Bone marrow (tissue), 2 donors: ENCODE data around the gene SRSF4.
A peak's percentile ranks its signal among the peaks of the same experiment; 100 is the strongest.
"Not testable (repeated sequence)": the region's sequence is repeated elsewhere in the genome, so short reads cannot be mapped to it uniquely, and the experiment has no call there.

Experiments used
- DNase-seq, 2 donors: peaks; one replicate each; lab custom pipeline; 2025; lab: John Stamatoyannopoulos, UW

Gene SRSF4

GRCh38 chr1:29181413-29182225 lies at the start of gene SRSF4:
TSS of gene SRSF4 (minus strand) at chr1:29181900. CDS start at chr1:29181752, 148 bp downstream.
- DNase-seq: peak; percentile 91

GRCh38 chr1:29230553-29231378 lies 49.1 kb upstream of the SRSF4 start, which contains the start of gene MECR:
TSS of gene MECR (minus strand) at chr1:29230934. CDS start at chr1:29230906, 28 bp downstream.
- peak; percentile 81 to 93 for DNase-seq

DNA sequence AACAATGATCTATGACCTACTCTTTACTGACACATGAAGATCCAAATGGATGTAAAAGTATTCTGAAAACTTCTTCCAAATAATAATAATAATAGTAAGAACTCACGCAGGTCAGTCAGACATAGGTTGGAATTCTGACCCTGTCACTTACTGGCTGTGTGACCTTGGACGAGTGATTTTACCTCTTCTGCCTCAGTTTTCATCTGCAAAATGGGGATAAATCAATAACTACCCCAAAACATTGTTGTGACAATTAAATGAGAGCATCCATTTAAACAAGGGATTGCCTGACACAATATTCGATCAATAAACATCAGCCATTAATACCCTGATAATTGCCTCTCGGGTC lies 48.5 kb upstream of the SRSF4 start:
- DNase-seq: no peak

GRCh38 chr1:29227511-29227910 lies 45.8 kb upstream of the SRSF4 start:
- no peak for DNase-seq

- DNase-seq: no peak
Observed at GRCh38 chr1:29225361-29225760, 43.7 kb upstream of the SRSF4 start.

- no peak for DNase-seq
Observed at GRCh38 chr1:29224356-29224837, 42.7 kb upstream of the SRSF4 start.

DNA sequence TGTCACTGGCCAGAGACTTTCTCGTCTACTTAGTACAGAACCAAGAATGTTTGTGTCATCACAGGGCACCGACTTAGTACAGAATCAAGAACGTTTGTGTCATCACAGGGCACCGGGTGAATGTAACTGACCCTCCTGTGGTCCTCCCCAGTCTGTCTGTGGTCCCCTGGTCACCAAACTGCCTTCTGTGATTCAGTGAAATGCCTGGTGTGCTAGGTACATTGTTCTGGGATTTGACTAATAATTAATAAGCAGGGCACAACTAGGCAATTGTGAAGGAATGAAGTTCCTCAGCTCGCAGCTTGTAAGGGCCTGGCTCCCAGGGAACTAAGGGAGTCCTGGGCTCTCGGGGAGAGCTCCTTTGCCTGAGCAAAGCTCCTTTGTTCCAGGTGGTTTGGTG lies 41.8 kb upstream of the SRSF4 start:
- no peak for DNase-seq

GRCh38 chr1:29222686-29223085 lies 41.0 kb upstream of the SRSF4 start:
- DNase-seq: no peak

- DNase-seq: not testable (repeated sequence)
Observed at GRCh38 chr1:29222260-29222659, 40.6 kb upstream of the SRSF4 start.

GRCh38 chr1:29221296-29221695 lies 39.6 kb upstream of the SRSF4 start:
- DNase-seq: no peak

DNA sequence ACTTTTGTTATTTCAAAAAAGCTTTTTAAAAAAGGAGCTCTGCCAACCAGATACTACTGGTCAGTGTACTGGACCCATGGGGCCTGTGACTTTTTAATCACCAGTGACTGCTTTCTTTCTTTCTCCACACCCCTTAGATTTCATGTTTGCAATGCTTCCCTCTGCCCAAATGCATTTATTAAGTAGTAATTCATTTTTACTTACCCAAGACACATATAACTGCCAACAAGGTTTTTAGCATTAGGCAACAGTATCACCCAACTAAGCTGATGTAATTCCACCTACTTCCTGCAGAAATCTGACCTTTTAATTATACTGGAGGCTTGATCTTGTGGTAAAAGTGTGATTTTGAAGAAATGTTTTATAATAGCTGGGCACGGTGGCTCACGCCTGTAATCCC lies 36.5 kb upstream of the SRSF4 start:
- DNase-seq: no peak

- no peak for DNase-seq
Observed at GRCh38 chr1:29217633-29218032, 35.9 kb upstream of the SRSF4 start.

DNA sequence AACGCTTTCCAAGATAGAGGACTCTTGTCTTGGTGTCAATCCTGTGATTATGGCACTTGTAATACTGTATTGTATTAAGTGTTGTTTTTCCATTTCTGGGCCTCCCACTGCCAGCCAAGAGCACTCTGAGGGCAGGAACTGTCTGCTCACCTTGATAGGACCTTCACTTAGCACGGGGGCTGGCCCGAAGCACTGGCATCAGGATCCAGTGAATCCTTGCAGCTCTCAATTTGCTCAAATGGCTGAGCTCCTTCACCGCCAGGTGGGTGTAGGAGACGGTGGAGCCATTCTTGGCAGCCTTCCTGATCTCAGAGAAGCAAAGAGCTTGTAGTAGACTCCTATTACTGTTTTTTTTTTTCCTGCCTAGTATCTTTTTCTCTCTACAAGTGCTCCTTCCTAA lies 31.4 kb upstream of the SRSF4 start:
- DNase-seq: no peak

DNA sequence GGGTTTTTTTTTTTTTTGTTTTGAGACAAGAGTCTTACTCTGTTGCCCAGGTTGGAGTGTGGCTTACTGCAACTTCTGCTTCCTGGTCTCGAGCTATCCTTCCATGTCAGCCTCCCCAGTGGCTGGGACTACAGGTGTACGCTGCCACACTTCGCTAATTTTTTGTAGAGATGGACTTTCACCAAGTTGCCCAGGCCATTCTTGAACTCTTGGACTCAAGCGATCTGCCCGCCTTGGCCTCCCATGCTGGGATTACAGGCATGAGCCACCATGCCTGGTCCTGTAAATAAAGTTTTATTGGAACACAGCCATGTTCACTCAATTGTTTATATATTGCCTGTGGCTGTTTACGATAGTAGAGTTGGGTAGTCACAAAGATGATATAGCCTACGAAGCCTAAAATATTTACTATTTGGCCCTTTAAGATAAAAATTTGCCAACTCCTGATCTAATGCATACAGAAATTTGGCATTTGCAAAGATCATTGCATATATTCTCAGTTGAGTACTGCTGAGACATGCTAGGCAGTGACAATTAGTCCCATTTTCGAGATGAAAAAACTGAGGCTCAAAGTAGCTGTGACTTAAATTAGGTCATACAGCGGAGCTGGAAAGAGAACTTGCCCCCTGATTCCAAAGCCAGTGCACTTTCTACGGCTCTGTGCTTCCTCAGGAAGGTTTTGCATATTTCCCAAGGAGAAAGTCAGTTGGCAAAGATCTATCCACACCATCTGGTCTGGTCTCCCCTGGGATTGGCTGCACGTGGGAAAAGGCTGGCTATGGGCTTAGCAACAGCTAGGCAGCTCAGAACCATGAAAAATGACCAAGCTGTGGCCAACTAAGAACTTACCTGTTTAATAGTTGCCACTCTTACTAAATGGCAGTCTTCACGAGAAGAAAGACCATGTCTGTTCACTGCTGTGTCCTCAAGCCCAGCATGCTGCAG lies 29.7 kb upstream of the SRSF4 start:
- no peak for DNase-seq

DNA sequence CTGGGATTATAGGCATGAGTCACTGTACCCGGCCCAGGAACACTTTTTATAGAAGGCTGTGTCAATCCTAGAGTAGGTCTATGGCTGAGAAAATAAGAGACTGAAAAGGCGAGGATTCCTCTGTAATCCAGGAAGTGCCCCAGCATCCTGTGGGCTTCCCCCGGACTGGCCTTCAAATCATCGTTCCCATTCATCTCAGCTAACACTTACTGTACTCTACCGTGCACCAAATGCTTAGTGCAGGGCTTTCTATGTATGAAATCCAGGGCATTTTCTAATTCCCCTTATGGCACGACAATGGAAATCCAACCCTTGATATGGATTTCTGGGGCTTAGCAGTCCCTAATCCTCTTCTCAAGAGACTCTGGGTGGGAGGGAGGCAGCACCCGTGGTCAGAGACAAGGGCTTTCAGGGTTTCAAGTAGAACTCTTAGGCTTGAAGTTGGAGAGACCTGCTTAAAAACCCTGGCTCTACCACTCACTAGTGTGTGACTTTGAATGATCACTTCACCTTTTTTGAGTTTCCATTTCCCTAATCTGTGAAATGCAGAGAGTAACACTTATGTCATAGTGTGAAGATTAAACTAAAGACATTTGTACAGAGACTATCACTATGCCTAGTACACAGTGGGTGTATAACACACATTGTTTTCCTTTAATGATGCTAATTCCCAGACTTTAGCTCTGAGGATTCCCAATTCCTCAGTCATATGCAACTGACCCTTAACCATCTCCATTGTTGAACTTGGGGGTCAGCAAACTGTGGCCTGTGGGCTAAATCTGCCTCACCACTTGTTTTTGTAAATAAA lies 28.8 kb upstream of the SRSF4 start:
- no peak for DNase-seq

GRCh38 chr1:29209173-29209572 lies 27.5 kb upstream of the SRSF4 start:
- DNase-seq: no peak

DNA sequence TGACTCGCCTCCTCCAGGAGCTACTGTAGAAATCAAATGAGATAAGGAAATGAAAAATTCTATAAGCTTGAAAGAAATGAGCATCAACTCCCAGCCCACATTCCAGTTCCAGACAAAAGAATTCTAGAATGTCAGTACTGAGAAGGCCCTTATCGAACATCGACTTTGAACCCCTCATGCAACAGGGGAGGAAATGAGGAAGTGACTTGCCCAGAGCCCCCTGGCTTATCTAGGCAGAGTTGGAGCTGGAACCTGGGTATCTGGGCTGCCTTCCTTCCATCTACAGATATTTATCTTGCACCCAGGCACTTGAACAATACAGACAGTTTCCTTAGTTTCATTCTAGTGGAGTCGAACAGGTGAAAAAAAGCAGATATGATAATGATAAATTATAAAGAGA lies 26.7 kb upstream of the SRSF4 start:
- no peak for DNase-seq

DNA sequence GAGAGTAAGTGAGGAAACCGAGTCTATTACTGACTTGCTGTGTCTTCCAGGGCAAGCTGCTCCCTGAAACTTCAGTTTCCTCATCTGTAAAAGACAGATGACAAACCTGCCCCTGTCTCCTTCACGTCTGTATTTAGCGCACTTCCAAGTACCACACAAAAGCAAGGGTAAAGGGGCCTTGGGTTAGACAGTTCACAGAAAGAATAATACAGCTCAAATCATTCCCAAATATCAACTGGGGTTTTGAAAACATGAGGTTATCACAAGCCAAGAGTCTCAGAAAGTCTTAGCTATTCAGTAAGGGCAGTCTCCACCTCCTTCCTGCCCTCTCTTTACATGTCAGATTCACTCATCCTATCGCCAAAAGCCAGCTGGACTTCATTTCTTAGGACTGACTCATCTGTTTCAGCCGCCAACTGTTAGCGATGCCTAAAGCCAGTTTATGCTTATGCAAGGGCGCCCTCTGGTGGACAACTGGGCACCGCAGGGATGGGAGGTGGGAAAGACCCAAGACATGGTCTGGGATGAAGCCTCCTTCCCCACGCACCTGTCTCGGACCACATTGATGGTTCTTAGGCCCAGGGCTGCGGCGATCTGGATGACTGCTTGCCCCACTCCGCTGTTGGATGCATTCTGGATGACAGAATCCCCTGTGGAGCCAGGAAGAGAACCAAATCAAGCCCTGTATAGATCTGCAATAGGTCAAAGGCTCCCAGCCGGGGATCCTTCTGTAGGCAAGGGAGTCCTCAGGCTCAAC lies 21.1 kb upstream of the SRSF4 start:
- DNase-seq: peak; percentile 78 to 92

DNA sequence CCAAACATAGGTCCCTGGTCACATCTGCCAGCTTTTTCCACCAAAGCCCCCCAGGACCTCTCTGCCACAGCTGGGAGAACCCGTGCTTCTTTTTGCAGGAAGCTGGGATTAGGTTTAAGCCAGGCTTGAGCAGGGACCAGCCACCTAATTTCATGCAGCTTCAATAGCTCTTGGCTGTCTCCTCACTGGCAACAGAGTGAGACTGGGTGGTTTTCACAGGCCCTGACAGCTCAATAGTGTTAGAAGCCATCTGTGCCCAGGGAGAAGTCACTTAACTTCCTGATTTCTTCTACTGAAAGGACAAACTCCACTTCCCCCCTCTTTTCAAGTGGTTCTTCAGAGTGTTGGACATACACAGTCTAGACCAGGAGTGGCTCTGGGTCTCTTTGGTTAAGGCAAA lies 20.4 kb upstream of the SRSF4 start:
- DNase-seq: peak in 1 of 2 donors; percentile 25

DNA sequence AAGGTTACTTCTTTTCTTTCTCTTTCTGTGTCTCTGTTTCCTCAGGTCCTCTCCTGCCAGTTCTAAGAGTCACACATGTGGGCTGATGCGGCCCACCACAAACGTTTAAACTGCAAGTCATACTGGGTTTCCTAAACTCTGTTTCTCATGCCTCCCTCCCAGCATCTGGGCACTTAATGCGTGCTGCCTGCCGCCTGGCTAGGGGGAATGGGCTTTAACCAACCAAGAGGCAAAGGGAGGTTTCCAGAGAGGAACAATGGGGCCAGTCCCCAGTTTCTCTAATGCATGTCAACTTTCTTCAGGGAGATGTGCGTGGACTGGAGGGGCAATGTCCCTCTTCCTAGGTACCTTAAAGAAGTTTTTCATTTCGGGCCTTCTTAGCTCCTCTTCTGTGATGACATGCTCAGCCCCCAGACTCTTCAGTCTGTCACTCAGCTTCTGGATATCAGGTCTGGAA lies 19.9 kb upstream of the SRSF4 start:
- no peak for DNase-seq
